ENCODE data around the gene SPN.

GRCh38 chr16:29662729-29663015 is 375 bp upstream of the SPN start:
- TF ChIP-seq ELF4 (IDR thresholded peaks at IDR 0.05) = no peak
- no peak for TF ChIP-seq CTBP1 (IDR thresholded peaks at IDR 0.05; ENCODE audit: borderline replicate concordance)
- TF ChIP-seq TARDBP (IDR thresholded peaks at IDR 0.05) = no peak
- TF ChIP-seq SUZ12 (IDR thresholded peaks at IDR 0.05) = no peak
- no peak for TF ChIP-seq ZNF384 (IDR thresholded peaks at IDR 0.05)
- no peak for TF ChIP-seq FOXM1 (IDR thresholded peaks at IDR 0.05; ENCODE audit: borderline replicate concordance)
- no peak for TF ChIP-seq PKNOX1 (IDR thresholded peaks at IDR 0.05)
- no peak for TF ChIP-seq SP1 (IDR thresholded peaks at IDR 0.05)
- TF ChIP-seq BHLHE40 (IDR thresholded peaks at IDR 0.05; ENCODE audit: borderline replicate concordance) = no peak
- TF ChIP-seq FOXK2 (IDR thresholded peaks at IDR 0.05) = no peak
- no peak for TF ChIP-seq FOXA1 (IDR thresholded peaks at IDR 0.05)

All from HEK293T (cell line).